CD4-positive, CD25-positive, alpha-beta regulatory T cell (primary cell): ENCODE results near the gene ERBB4. TPM values are rescaled to one million over a fixed set of nuclear protein-coding genes. Genes with fewer than 3 reads are reported as not detected.

Experiments
- ATAC-seq, 2 donors: fragments of 150-1000 bp; cut with Tn5 transposase; one replicate each; pipeline ENCODE4 v1.10.0; 2021; ENCODE audit warnings: low read depth in 2 of 2, moderate number of reproducible peaks in 2 of 2, moderate library complexity in 1 of 2
- DNase-seq, 3 donors: peaks; one replicate each; pipeline versions ENCODE4 v3.0.0 to v3.0.0-alpha.2; 2012 to 2022; ENCODE audit warnings: mixed read lengths in 1 of 3
- H3K27ac ChIP-seq: one replicate; pipeline ENCODE4 v1.7.0; 2013; ENCODE audit warnings: mild to moderate bottlenecking, low read length; ENCODE audit not compliant: insufficient read depth, poor library complexity, severe bottlenecking
- H3K27me3 ChIP-seq: one replicate; pipeline ENCODE4 v1.7.0; 2013; ENCODE audit warnings: low read length; ENCODE audit not compliant: control insufficient read depth, insufficient read depth
- H3K36me3 ChIP-seq: one replicate; pipeline ENCODE4 v1.7.0; 2013; ENCODE audit warnings: mild to moderate bottlenecking, low read length, moderate library complexity; ENCODE audit not compliant: control insufficient read depth, insufficient read depth
- H3K4me1 ChIP-seq: 2 replicates; pipeline ENCODE4 v1.7.0; 2013; ENCODE audit warnings: mild to moderate bottlenecking, low read length; ENCODE audit not compliant: insufficient read depth, control insufficient read depth, poor library complexity, severe bottlenecking
- H3K4me3 ChIP-seq: one replicate; pipeline ENCODE4 v1.7.0; 2013; ENCODE audit warnings: low read depth, mild to moderate bottlenecking, low read length, moderate library complexity
- H3K9me3 ChIP-seq, 2 experiments: 1 replicate in 1 of 2; 2 replicates in 1 of 2; pipeline ENCODE4 v1.7.0; 2013; ENCODE audit warnings: low read length in 2 of 2, mild to moderate bottlenecking in 1 of 2, moderate library complexity in 1 of 2; ENCODE audit not compliant: control insufficient read depth in 2 of 2
- H3K27ac Mint-ChIP-seq, 3 donors: one replicate each; pipeline ENCODE4 v1.8.0; 2020 to 2022; ENCODE audit warnings: mild to moderate bottlenecking in 3 of 3, mixed read lengths in 3 of 3, moderate library complexity in 2 of 3
- H3K27me3 Mint-ChIP-seq: one replicate; pipeline ENCODE4 v1.8.0; 2022; ENCODE audit warnings: mild to moderate bottlenecking, mixed read lengths
- H3K36me3 Mint-ChIP-seq: one replicate; pipeline ENCODE4 v1.8.0; 2020; ENCODE audit warnings: mixed read lengths
- H3K4me1 Mint-ChIP-seq, 4 donors: one replicate each; pipeline ENCODE4 v1.8.0; 2020 to 2022; ENCODE audit warnings: mixed read lengths in 4 of 4, mild to moderate bottlenecking in 1 of 4
- H3K4me3 Mint-ChIP-seq, 4 donors: one replicate each; pipeline ENCODE4 v1.8.0; 2020 to 2022; ENCODE audit warnings: mild to moderate bottlenecking in 4 of 4, mixed read lengths in 4 of 4, moderate library complexity in 3 of 4
- H3K9me3 Mint-ChIP-seq, 7 donors: one replicate each; pipeline ENCODE4 v1.8.0; 2020 to 2022; ENCODE audit warnings: mixed read lengths in 7 of 7, mild to moderate bottlenecking in 3 of 7, moderate library complexity in 2 of 7
- polyA plus RNA-seq, 4 donors: library from polyadenylated mRNA; unstranded; fragments of 300-500 nt; fragmentation: Illumina TruSeq; gene quantifications; one replicate each; pipeline ENCODE4 v1.2.3, GENCODE V29; 2021
- total RNA-seq: library from RNA; stranded (reverse); gene quantifications from one replicate; pipeline ENCODE4 v1.2.3, GENCODE V29; 2022

The ERBB4 gene
- total and polyA plus RNA-seq, 5 donors from 2014 or later, result not detected

- Mint-ChIP-seq H3K36me3 (no peaks in the 10 kb centered on the region), H3K4me1 (no peaks in the 10 kb centered on the region), H3K27me3 (no peaks in the 10 kb centered on the region), H3K27ac (no peak overlapping the region), H3K9me3 (peaks cover 0 to 4% (median 0%) of the 10 kb centered on the region in 7 donors), H3K4me3 (no peak overlapping the region)
- no peak overlapping the region for H3K27ac ChIP-seq
- DNase-seq (no peak), ATAC-seq (no peak)
- no peaks in the 10 kb centered on the region for H3K36me3 ChIP-seq
- H3K27me3 ChIP-seq, result no peaks in the 10 kb centered on the region
- H3K9me3 ChIP-seq, result no peaks in the 10 kb centered on the region
- H3K4me1 ChIP-seq, result no peaks in the 10 kb centered on the region
- H3K4me3 ChIP-seq, result no peak overlapping the region
Observed at GRCh38 chr2:211468877-211469663, 1069.5 kb downstream of the ERBB4 start.

GRCh38 chr2:211468217-211468616 is 1070.4 kb downstream of the ERBB4 start:
- Histone ChIP-seq H3K4me1 (no peaks in the 10 kb centered on the region), H3K36me3 (no peaks in the 10 kb centered on the region), H3K27me3 (no peaks in the 10 kb centered on the region), H3K4me3 (no peak overlapping the region), H3K27ac (no peak overlapping the region), H3K9me3 (no peaks in the 10 kb centered on the region)
- DNase-seq (no peak), ATAC-seq (no peak)
- Mint-ChIP-seq H3K27me3 (no peaks in the 10 kb centered on the region), H3K27ac (no peak overlapping the region), H3K4me1 (no peaks in the 10 kb centered on the region), H3K4me3 (no peak overlapping the region), H3K36me3 (no peaks in the 10 kb centered on the region), H3K9me3 (peaks cover 0 to 4% (median 0%) of the 10 kb centered on the region in 7 donors)

- no peaks in the 10 kb centered on the region for H3K27me3 Mint-ChIP-seq
- DNase-seq (no peak), ATAC-seq (no peak)
- H3K9me3 ChIP-seq, result no peaks in the 10 kb centered on the region
- peaks cover 0 to 4% (median 0%) of the 10 kb centered on the region in 7 donors for H3K9me3 Mint-ChIP-seq
- H3K36me3 Mint-ChIP-seq, result no peaks in the 10 kb centered on the region
- H3K27ac ChIP-seq, result no peak overlapping the region
- H3K27me3 ChIP-seq, result no peaks in the 10 kb centered on the region
- H3K4me3 Mint-ChIP-seq, result no peak overlapping the region
- no peak overlapping the region for H3K4me3 ChIP-seq
- H3K36me3 ChIP-seq, result no peaks in the 10 kb centered on the region
- no peaks in the 10 kb centered on the region for H3K4me1 ChIP-seq
- H3K4me1 Mint-ChIP-seq, result no peaks in the 10 kb centered on the region
- no peak overlapping the region for H3K27ac Mint-ChIP-seq
Observed at GRCh38 chr2:211463397-211463796, 1075.2 kb downstream of the ERBB4 start.

- Histone ChIP-seq H3K4me1 (no peaks in the 10 kb centered on the region), H3K27ac (no peak overlapping the region), H3K27me3 (no peaks in the 10 kb centered on the region), H3K9me3 (no peaks in the 10 kb centered on the region), H3K36me3 (no peaks in the 10 kb centered on the region), H3K4me3 (no peak overlapping the region)
- no peak for DNase-seq
- Mint-ChIP-seq H3K9me3 (peaks cover 0 to 1% (median 0%) of the 10 kb centered on the region in 7 donors), H3K27me3 (no peaks in the 10 kb centered on the region), H3K4me1 (no peaks in the 10 kb centered on the region), H3K36me3 (no peaks in the 10 kb centered on the region), H3K27ac (no peak overlapping the region), H3K4me3 (no peak overlapping the region)
- ATAC-seq, result no peak
Observed at GRCh38 chr2:211458974-211459373, 1079.6 kb downstream of the ERBB4 start.

- Mint-ChIP-seq H3K4me3 (no peak overlapping the region), H3K27ac (no peak overlapping the region), H3K4me1 (no peaks in the 10 kb centered on the region), H3K9me3 (peaks cover 0 to 1% (median 0%) of the 10 kb centered on the region in 7 donors), H3K36me3 (no peaks in the 10 kb centered on the region), H3K27me3 (no peaks in the 10 kb centered on the region)
- ATAC-seq (no peak), DNase-seq (no peak)
- Histone ChIP-seq H3K4me3 (no peak overlapping the region), H3K36me3 (no peaks in the 10 kb centered on the region), H3K27ac (no peak overlapping the region), H3K9me3 (no peaks in the 10 kb centered on the region), H3K4me1 (no peaks in the 10 kb centered on the region), H3K27me3 (no peaks in the 10 kb centered on the region)
Observed at GRCh38 chr2:211457325-211457724, 1081.3 kb downstream of the ERBB4 start.

- H3K4me3 ChIP-seq, result no peak overlapping the region
- Mint-ChIP-seq H3K27me3 (no peaks in the 10 kb centered on the region), H3K4me1 (no peaks in the 10 kb centered on the region), H3K9me3 (no peaks in the 10 kb centered on the region), H3K36me3 (no peaks in the 10 kb centered on the region), H3K27ac (no peak overlapping the region), H3K4me3 (no peak overlapping the region)
- no peaks in the 10 kb centered on the region for H3K9me3 ChIP-seq
- no peaks in the 10 kb centered on the region for H3K4me1 ChIP-seq
- ATAC-seq, result no peak
- H3K27ac ChIP-seq, result no peak overlapping the region
- H3K36me3 ChIP-seq, result no peaks in the 10 kb centered on the region
- no peaks in the 10 kb centered on the region for H3K27me3 ChIP-seq
- DNase-seq, result peak in 1 of 3 donors; percentile 23
Observed at GRCh38 chr2:211455216-211455841, 1083.3 kb downstream of the ERBB4 start.

GRCh38 chr2:211454679-211455078 is 1083.9 kb downstream of the ERBB4 start:
- H3K9me3 Mint-ChIP-seq, result no peaks in the 10 kb centered on the region
- ATAC-seq, result no peak
- no peaks in the 10 kb centered on the region for H3K36me3 ChIP-seq
- H3K27me3 ChIP-seq, result no peaks in the 10 kb centered on the region
- H3K27me3 Mint-ChIP-seq, result no peaks in the 10 kb centered on the region
- no peaks in the 10 kb centered on the region for H3K36me3 Mint-ChIP-seq
- no peak for DNase-seq
- H3K4me1 ChIP-seq, result no peaks in the 10 kb centered on the region
- H3K27ac ChIP-seq, result no peak overlapping the region
- no peaks in the 10 kb centered on the region for H3K9me3 ChIP-seq
- no peaks in the 10 kb centered on the region for H3K4me1 Mint-ChIP-seq
- no peak overlapping the region for H3K27ac Mint-ChIP-seq
- no peak overlapping the region for H3K4me3 ChIP-seq
- H3K4me3 Mint-ChIP-seq, result no peak overlapping the region
